ENCODE measurements around the gene PRODH2. TPM values are rescaled to one million over a fixed set of nuclear protein-coding genes. Genes with fewer than 3 reads are reported as not detected.

The PRODH2 gene
- total RNA-seq, 1 donor from 2014 or later: not detected

DNA sequence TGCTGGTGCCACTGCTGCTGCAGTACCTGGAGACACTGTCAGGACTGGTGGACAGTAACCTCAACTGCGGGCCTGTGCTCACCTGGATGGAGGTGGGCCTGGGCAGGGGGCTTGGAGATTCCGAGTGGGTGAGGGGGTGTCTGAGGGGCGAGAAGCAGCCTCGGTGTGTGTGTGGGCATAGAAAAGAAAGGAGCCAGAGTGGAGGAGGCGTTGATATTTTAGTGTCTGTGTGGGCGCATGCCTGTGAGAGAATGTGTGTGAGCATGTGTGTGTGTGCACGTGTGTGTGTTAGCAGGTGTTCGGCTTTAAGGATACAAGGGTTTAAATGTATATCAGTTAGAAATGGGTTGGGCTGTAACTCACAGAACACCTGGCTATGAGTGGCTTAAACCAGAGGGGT lies 33.6 kb downstream of the PRODH2 start:
- H3K27ac Mint-ChIP-seq (ENCODE audit: unreplicated experiment): no peak overlapping the region
- peaks cover 3% of the 10 kb centered on the region for H3K36me3 Mint-ChIP-seq (ENCODE audit: low read depth)
- H3K9me3 Mint-ChIP-seq: no peaks in the 10 kb centered on the region
- no peak for DNase-seq (ENCODE audit: low read depth, low spot score)
- peaks cover 9% of the 10 kb centered on the region for H3K27me3 Mint-ChIP-seq (ENCODE audit: low read depth)
- TF ChIP-seq, protein P1, sequence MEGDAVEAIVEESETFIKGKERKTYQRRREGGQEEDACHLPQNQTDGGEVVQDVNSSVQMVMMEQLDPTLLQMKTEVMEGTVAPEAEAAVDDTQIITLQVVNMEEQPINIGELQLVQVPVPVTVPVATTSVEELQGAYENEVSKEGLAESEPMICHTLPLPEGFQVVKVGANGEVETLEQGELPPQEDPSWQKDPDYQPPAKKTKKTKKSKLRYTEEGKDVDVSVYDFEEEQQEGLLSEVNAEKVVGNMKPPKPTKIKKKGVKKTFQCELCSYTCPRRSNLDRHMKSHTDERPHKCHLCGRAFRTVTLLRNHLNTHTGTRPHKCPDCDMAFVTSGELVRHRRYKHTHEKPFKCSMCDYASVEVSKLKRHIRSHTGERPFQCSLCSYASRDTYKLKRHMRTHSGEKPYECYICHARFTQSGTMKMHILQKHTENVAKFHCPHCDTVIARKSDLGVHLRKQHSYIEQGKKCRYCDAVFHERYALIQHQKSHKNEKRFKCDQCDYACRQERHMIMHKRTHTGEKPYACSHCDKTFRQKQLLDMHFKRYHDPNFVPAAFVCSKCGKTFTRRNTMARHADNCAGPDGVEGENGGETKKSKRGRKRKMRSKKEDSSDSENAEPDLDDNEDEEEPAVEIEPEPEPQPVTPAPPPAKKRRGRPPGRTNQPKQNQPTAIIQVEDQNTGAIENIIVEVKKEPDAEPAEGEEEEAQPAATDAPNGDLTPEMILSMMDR (conservative IDR thresholded peaks at IDR 0.05): no peak
- no peak overlapping the region for H3K4me3 Mint-ChIP-seq
- peaks cover 41% of the 10 kb centered on the region for H3K4me1 Mint-ChIP-seq

DNA sequence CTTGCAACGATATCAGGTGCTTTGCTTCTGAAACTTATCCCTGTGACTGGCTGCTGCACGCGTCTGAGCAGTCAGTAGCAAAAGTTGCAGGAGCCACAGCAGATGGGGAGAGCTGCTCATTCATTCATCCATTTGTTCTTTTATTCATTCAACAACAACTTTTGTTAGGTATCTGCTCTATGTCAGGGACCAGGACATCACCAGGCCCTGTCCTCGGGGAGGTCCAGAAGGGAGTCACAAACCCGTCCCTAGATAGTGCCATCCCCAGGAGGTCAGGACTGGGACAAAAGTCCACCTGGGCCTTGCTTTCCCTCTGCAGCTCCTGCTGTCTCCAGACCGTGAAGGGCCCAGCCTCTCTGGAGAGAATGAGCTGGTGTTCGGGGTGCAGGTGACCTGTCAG lies 34.7 kb downstream of the PRODH2 start:
- peaks cover 36% of the 10 kb centered on the region for H3K4me1 Mint-ChIP-seq
- no peaks in the 10 kb centered on the region for H3K9me3 Mint-ChIP-seq
- TF ChIP-seq, protein P1 (conservative IDR thresholded peaks at IDR 0.05): no peak
- H3K36me3 Mint-ChIP-seq (ENCODE audit: low read depth): no peaks in the 10 kb centered on the region
- H3K4me3 Mint-ChIP-seq: peak overlapping the region; percentile 87
- no peak for DNase-seq (ENCODE audit: low read depth, low spot score)
- H3K27me3 Mint-ChIP-seq (ENCODE audit: low read depth): peaks cover 9% of the 10 kb centered on the region
- H3K27ac Mint-ChIP-seq (ENCODE audit: unreplicated experiment): no peak overlapping the region

DNA sequence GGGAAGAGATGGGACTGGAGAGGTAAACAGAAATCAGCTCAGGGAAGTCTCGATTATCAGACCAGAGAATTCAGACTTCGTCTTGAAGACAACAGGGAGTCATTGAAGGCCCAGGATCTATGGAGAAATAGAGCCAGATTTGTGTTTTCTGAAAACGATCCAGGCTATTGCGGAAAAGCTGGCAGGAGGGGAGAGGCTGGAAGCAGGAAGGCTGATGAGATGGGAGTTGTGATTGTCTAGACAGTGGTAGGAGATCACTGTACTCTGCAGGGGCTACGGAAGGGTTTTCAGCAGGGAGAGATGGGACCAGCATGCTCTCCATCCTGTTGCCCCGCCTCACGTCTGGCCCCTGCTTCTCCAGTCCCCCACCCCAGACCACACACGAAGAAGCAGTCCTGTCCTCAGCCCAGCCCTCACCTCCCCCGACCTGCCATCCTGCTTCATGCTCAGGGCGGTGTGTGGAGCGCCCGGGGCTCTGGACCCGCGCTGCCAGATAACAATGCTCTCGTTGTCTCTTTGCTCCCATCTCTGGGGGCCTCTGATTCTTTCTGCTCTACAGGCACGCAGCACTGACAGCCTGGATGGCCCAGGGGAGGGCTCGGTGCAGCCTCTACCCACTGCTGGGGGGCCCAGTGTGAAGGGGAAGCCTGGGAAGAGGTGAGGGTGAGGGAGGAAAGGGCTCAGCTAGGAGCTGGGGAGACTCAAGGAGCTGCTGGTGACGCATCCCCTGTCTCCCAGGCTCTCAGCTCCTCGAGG lies 35.4 kb downstream of the PRODH2 start:
- TF ChIP-seq, protein P1 (conservative IDR thresholded peaks at IDR 0.05): no peak
- H3K27ac Mint-ChIP-seq (ENCODE audit: unreplicated experiment): peak overlapping the region; percentile 23
- peaks cover 9% of the 10 kb centered on the region for H3K27me3 Mint-ChIP-seq (ENCODE audit: low read depth)
- H3K36me3 Mint-ChIP-seq (ENCODE audit: low read depth): no peaks in the 10 kb centered on the region
- no peaks in the 10 kb centered on the region for H3K9me3 Mint-ChIP-seq
- peak; percentile 44 for DNase-seq (ENCODE audit: low read depth, low spot score)
- H3K4me3 Mint-ChIP-seq: peak overlapping the region; percentile 87
- peaks cover 34% of the 10 kb centered on the region for H3K4me1 Mint-ChIP-seq

DNA sequence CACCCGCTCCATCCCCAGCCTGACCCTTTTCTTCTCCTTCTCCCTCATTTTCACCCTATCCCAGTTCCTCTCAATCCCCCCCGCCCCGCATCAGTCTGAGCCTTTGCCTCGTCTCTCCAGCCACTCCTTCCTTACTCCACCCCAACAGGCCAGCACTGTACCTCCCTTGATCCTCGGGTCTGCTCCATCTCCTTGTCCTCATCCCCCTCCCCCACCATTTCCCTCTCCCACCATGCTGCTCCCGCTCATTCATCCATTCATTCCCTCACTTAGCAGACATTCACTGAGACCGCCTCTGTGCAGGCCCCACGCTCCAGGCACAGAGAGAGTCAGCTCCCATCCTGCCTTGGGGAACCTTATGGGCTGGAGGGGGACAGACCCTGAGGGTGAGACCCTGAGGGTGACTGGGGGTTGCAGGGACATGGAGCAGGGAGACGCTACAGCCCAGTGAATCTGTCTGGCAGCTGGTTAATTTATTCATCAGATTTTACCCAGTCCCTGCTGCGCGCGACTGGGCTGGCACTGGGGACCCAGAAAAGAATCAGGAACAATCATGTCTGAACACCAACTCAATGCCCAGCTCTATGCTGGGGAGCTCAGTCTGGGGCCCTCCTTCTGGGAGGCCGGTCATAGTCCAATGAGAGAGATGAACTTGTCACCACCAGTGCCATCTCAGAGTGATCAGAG lies 36.4 kb downstream of the PRODH2 start:
- peak overlapping the region; percentile 87 for H3K4me3 Mint-ChIP-seq
- TF ChIP-seq, protein P1 (conservative IDR thresholded peaks at IDR 0.05): no peak

DNA sequence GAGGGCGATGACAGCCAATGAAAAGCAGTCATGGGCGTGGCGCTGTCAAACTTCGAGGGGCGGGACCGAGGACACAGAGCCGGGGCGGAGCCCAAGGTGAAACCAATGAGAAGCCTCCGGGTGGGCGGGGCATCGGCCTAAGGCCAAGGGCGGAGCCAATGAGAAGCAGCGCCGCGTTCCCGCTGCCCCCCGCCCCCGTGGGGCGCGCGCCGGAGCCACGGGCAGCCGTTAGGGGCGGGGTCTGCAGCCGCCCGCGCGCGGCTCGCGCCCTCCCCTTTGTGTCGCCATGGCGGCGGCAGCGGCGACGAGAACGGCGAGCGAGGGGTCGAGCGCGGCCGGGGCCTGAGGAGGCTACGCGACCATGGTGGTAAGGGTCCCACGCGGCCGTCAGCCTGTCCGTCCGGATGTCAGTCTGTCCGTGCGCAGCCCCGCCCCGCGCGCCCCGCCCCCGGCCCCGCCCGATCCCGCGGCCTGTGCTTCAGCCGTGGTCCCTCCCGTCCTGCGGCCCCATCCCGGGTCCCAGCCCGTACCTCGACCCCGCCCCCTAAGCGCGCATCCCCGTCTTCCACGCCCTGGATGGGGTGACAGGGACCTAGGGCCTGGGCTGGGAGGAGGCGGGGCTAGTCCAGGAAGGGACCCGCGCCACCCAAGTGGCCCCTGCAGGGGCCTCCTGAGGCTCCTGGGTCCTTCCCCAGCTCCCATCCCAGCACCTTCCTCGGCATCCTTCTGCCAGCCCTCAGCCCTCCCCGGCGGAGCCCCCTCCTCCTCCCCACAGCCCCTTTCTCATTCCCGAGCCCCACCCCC lies 37.1 kb downstream of the PRODH2 start, which contains the start of gene ARHGAP33:
ARHGAP33 (plus strand) TSS at position 267 of the 804 bp plus-strand sequence; CDS start at position 362, 95 bp downstream.
- H3K27me3 Mint-ChIP-seq (ENCODE audit: low read depth): peaks cover 9% of the 10 kb centered on the region
- peak within 1 kb of the TSS; percentile 91 for H3K4me3 Mint-ChIP-seq
- peak; percentile 100 for DNase-seq (ENCODE audit: low read depth, low spot score)
- no peaks in the 10 kb centered on the region for H3K9me3 Mint-ChIP-seq
- TF ChIP-seq, protein P1 (conservative IDR thresholded peaks at IDR 0.05): no peak
- H3K27ac Mint-ChIP-seq (ENCODE audit: unreplicated experiment): peak within 1 kb of the TSS; percentile 78
- H3K4me1 Mint-ChIP-seq: peaks cover 34% of the 10 kb centered on the region
- H3K36me3 Mint-ChIP-seq (ENCODE audit: low read depth): no peaks in the 10 kb centered on the region

More for the DNA sequence above, 36.4 kb downstream of the PRODH2 start:
- no peaks in the 10 kb centered on the region for H3K36me3 Mint-ChIP-seq (ENCODE audit: low read depth)
- peak; percentile 31 for DNase-seq (ENCODE audit: low read depth, low spot score)
- peaks cover 34% of the 10 kb centered on the region for H3K4me1 Mint-ChIP-seq
- H3K9me3 Mint-ChIP-seq: no peaks in the 10 kb centered on the region
- peak overlapping the region; percentile 78 for H3K27ac Mint-ChIP-seq (ENCODE audit: unreplicated experiment)
- peaks cover 9% of the 10 kb centered on the region for H3K27me3 Mint-ChIP-seq (ENCODE audit: low read depth)

All from neural crest cell (in vitro differentiated cells).